SK-N-SH (cell line): ENCODE results near the gene ESRP2. TPM values are rescaled to one million over a fixed set of nuclear protein-coding genes. Genes with fewer than 3 reads are reported as not detected.

Experiments
- CTCF ChIA-PET: fragments of 300-600, 350-600 bp; formaldehyde crosslinking; extraction: SDS; loops from one replicate; lab custom pipeline; 2021; lab: Yijun Ruan, JAX
- POLR2A ChIA-PET: fragments of 350-600 bp; sonication (Branson Sonifier 250); formaldehyde crosslinking; extraction: SDS; loops from one replicate; lab custom pipeline; 2020; ENCODE audit warnings: antibody characterized with exemption, inconsistent platforms; lab: Yijun Ruan, JAX
- DNase-seq: peaks from one replicate; pipeline ENCODE4 v3.0.0; 2012
- H2AFZ ChIP-seq: fragments of 200-600 bp; sonication (generic); 2 replicates; pipeline ENCODE4 v1.8.1; 2016; ENCODE audit warnings: antibody characterized with exemption, mild to moderate bottlenecking, low read depth
- H3F3A ChIP-seq: fragments of 200-600 bp; sonication (generic); replicated peaks from 2 replicates; pipeline ENCODE3; 2016; ENCODE audit warnings: antibody characterized with exemption, mild to moderate bottlenecking; ENCODE audit not compliant: insufficient read depth
- H3K27ac ChIP-seq, 2 experiments: fragments of 200-500 bp in 1 of 2; fragments of 200-600 bp in 1 of 2; sonication (Bioruptor generic) in 1 of 2; sonication (generic), shearing (Covaris generic) in 1 of 2; 2 replicates each; pipeline versions ENCODE4 v1.5.1 to v1.6.1; 2014 to 2016; ENCODE audit warnings: low read depth in 2 of 2, inconsistent platforms in 1 of 2, low read length in 1 of 2, mild to moderate bottlenecking in 1 of 2, mixed read lengths in 1 of 2
- H3K27me3 ChIP-seq: fragments of 200-600 bp; sonication (generic), shearing (Covaris generic); 2 replicates; pipeline ENCODE4 v1.6.1; 2016; ENCODE audit warnings: mixed run types; ENCODE audit not compliant: insufficient read depth
- H3K36me3 ChIP-seq, 2 experiments: fragments of 200-500 bp in 1 of 2; fragments of 200-600 bp in 1 of 2; sonication (Bioruptor generic) in 1 of 2; sonication (generic) in 1 of 2; replicated peaks in 1 of 2; 2 replicates each; pipeline versions ENCODE3 to v1.5.1; 2014 to 2016; ENCODE audit warnings: low read length in 1 of 2, mild to moderate bottlenecking in 1 of 2; ENCODE audit not compliant: insufficient read depth in 2 of 2, control insufficient read depth in 1 of 2
- H3K4me1 ChIP-seq, 2 experiments: fragments of 200-500 bp in 1 of 2; fragments of 200-600 bp in 1 of 2; sonication (Bioruptor generic) in 1 of 2; sonication (generic), shearing (Covaris generic) in 1 of 2; 2 replicates each; pipeline versions ENCODE4 v1.5.1 to v1.6.1; 2014 to 2016; ENCODE audit warnings: low read depth in 1 of 2, low read length in 1 of 2, mixed run types in 1 of 2; ENCODE audit not compliant: insufficient read depth in 2 of 2, control insufficient read depth in 1 of 2
- H3K4me2 ChIP-seq: fragments of 200-600 bp; sonication (generic), shearing (Covaris generic); 2 replicates; pipeline ENCODE4 v1.6.1; 2017; ENCODE audit warnings: mixed run types
- H3K4me3 ChIP-seq, 2 experiments: fragments of 200-500 bp in 1 of 2; fragments of 200-600 bp in 1 of 2; sonication (Bioruptor generic) in 1 of 2; sonication (generic), shearing (Covaris generic) in 1 of 2; 2 replicates each; pipeline versions ENCODE4 v1.5.1 to v1.8.1; 2014 to 2016; ENCODE audit warnings: low read depth in 2 of 2, inconsistent platforms in 1 of 2, low read length in 1 of 2, mild to moderate bottlenecking in 1 of 2, mixed read lengths in 1 of 2, moderate library complexity in 1 of 2
- H3K79me2 ChIP-seq: fragments of 200-600 bp; sonication (generic); 2 replicates; pipeline ENCODE4 v1.8.1; 2017; ENCODE audit warnings: mild to moderate bottlenecking; ENCODE audit not compliant: insufficient read depth
- H3K9ac ChIP-seq: fragments of 200-600 bp; sonication (generic); 2 replicates; pipeline ENCODE4 v1.6.1; 2017; ENCODE audit warnings: mixed run types
- H3K9me2 ChIP-seq: fragments of 200-600 bp; sonication (generic); 2 replicates; pipeline ENCODE4 v1.6.1; 2017; ENCODE audit warnings: mixed run types
- H3K9me3 ChIP-seq: fragments of 200-600 bp; sonication (generic); 2 replicates; pipeline ENCODE4 v1.6.1; 2017; ENCODE audit warnings: mixed run types, mild to moderate bottlenecking, moderate library complexity
- H4K20me1 ChIP-seq: fragments of 200-600 bp; sonication (generic); 2 replicates; pipeline ENCODE4 v1.6.1; 2017; ENCODE audit warnings: mild to moderate bottlenecking, mixed run types; ENCODE audit not compliant: insufficient read depth
- CHD2 ChIP-seq: fragments of 150-350 bp; IDR thresholded peaks from 2 replicates; pipeline ENCODE4 v1.6.1; 2018; ENCODE audit warnings: low read length; ENCODE audit not compliant: partially characterized antibody
- ELF1 ChIP-seq: IDR thresholded peaks from 2 replicates; pipeline ENCODE4 v1.4.0; 2012
- EP300 ChIP-seq, 2 experiments: IDR thresholded peaks; 2 replicates each; pipeline versions ENCODE4 v1.4.0 to v1.6.1; 2012; ENCODE audit warnings: borderline replicate concordance in 1 of 2, low read depth in 1 of 2, low read length in 1 of 2
- FOSL2 ChIP-seq: IDR thresholded peaks from 2 replicates; pipeline ENCODE4 v1.4.0; 2012; ENCODE audit warnings: low read depth, mild to moderate bottlenecking, moderate library complexity, borderline replicate concordance
- FOXM1 ChIP-seq: IDR thresholded peaks from 2 replicates; pipeline ENCODE4 v1.4.0; 2012; ENCODE audit warnings: low read depth, mild to moderate bottlenecking
- JUND ChIP-seq: IDR thresholded peaks from 2 replicates; pipeline ENCODE4 v1.4.0; 2012
- MAX ChIP-seq: IDR thresholded peaks from 2 replicates; pipeline ENCODE4 v1.4.0; 2012; ENCODE audit warnings: low read depth
- MXI1 ChIP-seq: IDR thresholded peaks from 2 replicates; pipeline ENCODE4 v1.6.1; 2012; ENCODE audit warnings: mild to moderate bottlenecking, low read depth, low read length, improper control_type of control experiment
- NFIC ChIP-seq: IDR thresholded peaks from 2 replicates; pipeline ENCODE4 v1.4.0; 2012; ENCODE audit warnings: borderline replicate concordance
- NRF1 ChIP-seq: IDR thresholded peaks from 2 replicates; pipeline ENCODE4 v1.6.1; 2012; ENCODE audit warnings: low read depth, mild to moderate bottlenecking, low read length
- RAD21 ChIP-seq: IDR thresholded peaks from 2 replicates; pipeline ENCODE4 v1.6.1; 2012; ENCODE audit warnings: mild to moderate bottlenecking, low read length
- REST ChIP-seq: IDR thresholded peaks from 2 replicates; pipeline ENCODE4 v1.6.1; 2012; ENCODE audit warnings: mild to moderate bottlenecking, low read depth, low read length, moderate library complexity
- RFX5 ChIP-seq: IDR thresholded peaks from 2 replicates; pipeline ENCODE4 v1.6.1; 2012; ENCODE audit warnings: mild to moderate bottlenecking, improper control_type of control experiment, low read length
- TAF1 ChIP-seq: IDR thresholded peaks from 2 replicates; pipeline ENCODE4 v1.6.1; 2012; ENCODE audit warnings: low read depth, mild to moderate bottlenecking, low read length, moderate library complexity, borderline replicate concordance
- TCF12 ChIP-seq: IDR thresholded peaks from 2 replicates; pipeline ENCODE4 v1.4.0; 2012
- USF1 ChIP-seq: IDR thresholded peaks from 2 replicates; pipeline ENCODE4 v1.4.0; 2012; ENCODE audit warnings: low read depth, borderline replicate concordance
- USF2 ChIP-seq: fragments of 150-350 bp; IDR thresholded peaks from 2 replicates; pipeline ENCODE4 v1.6.1; 2017; ENCODE audit warnings: antibody characterized with exemption, low read length, low read depth, borderline replicate concordance
- YY1 ChIP-seq: IDR thresholded peaks from 2 replicates; pipeline ENCODE4 v1.4.0; 2012; ENCODE audit warnings: low read depth, mild to moderate bottlenecking
- ZBTB33 ChIP-seq: IDR thresholded peaks from 2 replicates; pipeline ENCODE4 v1.4.0; 2012; ENCODE audit warnings: low read depth, borderline replicate concordance
- WGBS: methylation state at CpG from one replicate; pipeline ENCODE4 v1.1.6; 2017; ENCODE audit warnings: low lambda C conversion rate; 5-methylcytosine and 5-hydroxymethylcytosine counted together
- polyA plus RNA-seq, 3 experiments: library from polyadenylated mRNA; depleted of rRNA; stranded (reverse); fragments of >200 nt; gene quantifications; 2 replicates each; pipeline ENCODE4 v1.2.3, GENCODE V29; 2012

The ESRP2 gene
- polyA plus RNA-seq, 1 of the 3 experiments (the other 2 are of a cell fraction): 0.07 TPM

- TF ChIP-seq USF2 (no peak), TCF12 (no peak), MXI1 (no peak), JUND (no peak), ELF1 (no peak)
These were observed 47.8 kb downstream of the ESRP2 start (continued) for GRCh38 chr16:68188170-68188569.

GRCh38 chr16:68187505-68187904 is 48.4 kb downstream of the ESRP2 start:
- Histone ChIP-seq H3K4me1 (no peaks in the 10 kb centered on the region), H3K9me3 (no peaks in the 10 kb centered on the region), H3F3A (no peaks in the 10 kb centered on the region), H3K9me2 (no peaks in the 10 kb centered on the region), H3K79me2 (no peaks in the 10 kb centered on the region), H3K4me3 (no peak overlapping the region), H3K36me3 (peaks cover 20 to 39% of the 10 kb centered on the region in 2 experiments), H3K4me2 (no peak overlapping the region), H3K9ac (no peak overlapping the region), H2AFZ (no peak overlapping the region), H3K27ac (no peak overlapping the region), H4K20me1 (no peaks in the 10 kb centered on the region), H3K27me3 (no peaks in the 10 kb centered on the region)
- DNase-seq: no peak
- CTCF ChIA-PET: interaction anchor here (1.0 to 1.2 kb wide), 2 partner anchors 8 to 16 kb away, joined by 3 to 5 read pairs; no protein-coding TSS in a partner anchor
- WGBS: 100% methylated on average over 1 of the region's 2 CpGs
- POLR2A ChIA-PET: interaction anchor here (0.7 kb wide), 1 partner anchor 103 kb away, joined by 3 read pairs; no protein-coding TSS in a partner anchor
- no peak for TF ChIP-seq USF2
- TF ChIP-seq EP300 (IDR thresholded peaks at IDR 0.05; ENCODE audit: borderline replicate concordance in 1 of 2, low read depth in 1 of 2, low read length in 1 of 2): no peak
- no peak for TF ChIP-seq RAD21
- no peak for TF ChIP-seq FOXM1
- no peak for TF ChIP-seq MAX
- no peak for TF ChIP-seq FOSL2
- no peak for TF ChIP-seq REST
- no peak for TF ChIP-seq NRF1
- TF ChIP-seq MXI1: no peak
- no peak for TF ChIP-seq NFIC
- no peak for TF ChIP-seq RFX5
- no peak for TF ChIP-seq CHD2
- TF ChIP-seq YY1: no peak
- no peak for TF ChIP-seq USF1
- TF ChIP-seq JUND: no peak
- no peak for TF ChIP-seq ZBTB33
- TF ChIP-seq TAF1: no peak
